Trophoblast cell (in vitro differentiated cells and primary cell): ENCODE results near the gene SRCAP.

Experiments used
- DNase-seq, 2 donors: peaks; one replicate each; pipeline ENCODE4 v3.0.0-alpha.2; 2016
- H2AFZ ChIP-seq: 2 replicates; pipeline ENCODE4 v1.6.1; 2013; ENCODE audit warnings: low read length, moderate library complexity, mild to moderate bottlenecking; ENCODE audit not compliant: insufficient read depth, poor library complexity
- H2AK5ac ChIP-seq: 2 replicates; pipeline ENCODE4 v1.6.1; 2013; ENCODE audit warnings: mild to moderate bottlenecking, low read length
- H2BK120ac ChIP-seq: 2 replicates; pipeline ENCODE4 v1.6.1; 2013; ENCODE audit warnings: low read length, mild to moderate bottlenecking, moderate library complexity; ENCODE audit not compliant: insufficient read depth, poor library complexity
- H2BK12ac ChIP-seq: 2 replicates; pipeline ENCODE4 v1.6.1; 2013; ENCODE audit warnings: mild to moderate bottlenecking, low read length, moderate library complexity
- H2BK5ac ChIP-seq: 2 replicates; pipeline ENCODE4 v1.6.1; 2013; ENCODE audit warnings: low read length, low read depth, moderate library complexity, mild to moderate bottlenecking; ENCODE audit not compliant: poor library complexity
- H3K14ac ChIP-seq: 2 replicates; pipeline ENCODE4 v1.6.1; 2013; ENCODE audit warnings: mild to moderate bottlenecking, low read length
- H3K18ac ChIP-seq: 2 replicates; pipeline ENCODE4 v1.6.1; 2013; ENCODE audit warnings: mild to moderate bottlenecking, low read length
- H3K23ac ChIP-seq: 2 replicates; pipeline ENCODE4 v1.6.1; 2013; ENCODE audit warnings: low read length
- H3K27ac ChIP-seq: 2 replicates; pipeline ENCODE4 v1.5.1; 2013; ENCODE audit warnings: low read depth, mild to moderate bottlenecking, inconsistent platforms, low read length, moderate library complexity
- H3K27me3 ChIP-seq: 2 replicates; pipeline ENCODE4 v1.6.1; 2013; ENCODE audit warnings: inconsistent platforms, mild to moderate bottlenecking, low read length, moderate library complexity; ENCODE audit not compliant: insufficient read depth
- H3K36me3 ChIP-seq, 2 experiments: 1 replicate in 1 of 2; 2 replicates in 1 of 2; pipeline ENCODE4 v1.6.1; 2013; ENCODE audit warnings: low read length in 2 of 2, mild to moderate bottlenecking in 2 of 2, moderate library complexity in 1 of 2; ENCODE audit not compliant: insufficient read depth in 2 of 2, control insufficient read depth in 1 of 2
- H3K4ac ChIP-seq: 2 replicates; pipeline ENCODE4 v1.6.1; 2013; ENCODE audit warnings: low read depth, mild to moderate bottlenecking, low read length, moderate library complexity
- H3K4me1 ChIP-seq, 2 experiments: 1 replicate in 1 of 2; 2 replicates in 1 of 2; pipeline ENCODE4 v1.6.1; 2013; ENCODE audit warnings: low read length in 2 of 2, mild to moderate bottlenecking in 2 of 2, moderate library complexity in 1 of 2; ENCODE audit not compliant: insufficient read depth in 2 of 2, control insufficient read depth in 1 of 2
- H3K4me2 ChIP-seq: 2 replicates; pipeline ENCODE4 v1.6.1; 2013; ENCODE audit warnings: inconsistent platforms, mild to moderate bottlenecking, low read length, moderate library complexity
- H3K4me3 ChIP-seq: 2 replicates; pipeline ENCODE4 v1.5.1; 2013; ENCODE audit warnings: mild to moderate bottlenecking, low read depth, low read length, inconsistent platforms
- H3K79me1 ChIP-seq: one replicate; pipeline ENCODE4 v1.6.1; 2013; ENCODE audit warnings: low read length
- H3K79me2 ChIP-seq: 2 replicates; pipeline ENCODE4 v1.6.1; 2013; ENCODE audit warnings: low read length, mild to moderate bottlenecking; ENCODE audit not compliant: control insufficient read depth, insufficient read depth, poor library complexity
- H3K9ac ChIP-seq: 2 replicates; pipeline ENCODE4 v1.6.1; 2013; ENCODE audit warnings: mild to moderate bottlenecking, low read length
- H3K9me3 ChIP-seq: 2 replicates; pipeline ENCODE4 v1.6.1; 2013; ENCODE audit warnings: low read depth, mild to moderate bottlenecking, control low read depth, inconsistent platforms, low read length; ENCODE audit not compliant: insufficient read depth
- H4K12ac ChIP-seq: 2 replicates; pipeline ENCODE4 v1.6.1; 2013; ENCODE audit warnings: low read depth, mild to moderate bottlenecking, low read length, moderate library complexity
- H4K8ac ChIP-seq: 2 replicates; pipeline ENCODE4 v1.6.1; 2013; ENCODE audit warnings: low read depth, mild to moderate bottlenecking, low read length, moderate library complexity
- H4K91ac ChIP-seq: one replicate; pipeline ENCODE4 v1.6.1; 2013; ENCODE audit warnings: low read depth, mild to moderate bottlenecking, low read length, moderate library complexity
- WGBS: extraction: QIAGEN DNeasy Blood & Tissue Kit; methylation state at CpG from one replicate; pipeline ENCODE4 v1.1.7; 2013; ENCODE audit warnings: missing lambda C conversion rate; ENCODE audit not compliant: insufficient read length, insufficient coverage; ENCODE audit errors: extremely low coverage; 5-methylcytosine and 5-hydroxymethylcytosine counted together

Gene SRCAP

GRCh38 chr16:30779596-30779995 is 80.6 kb downstream of the SRCAP start:
- Histone ChIP-seq H3K9ac (no peak overlapping the region), H3K9me3 (no peaks in the 10 kb centered on the region), H3K79me2 (peaks cover 9% of the 10 kb centered on the region), H2AFZ (no peak overlapping the region), H3K14ac (no peak overlapping the region), H3K27me3 (no peaks in the 10 kb centered on the region), H4K91ac (no peak overlapping the region), H3K4ac (no peak overlapping the region), H3K4me3 (no peak overlapping the region), H3K4me1 (peaks cover 4 to 11% of the 10 kb centered on the region in 2 experiments), H2BK120ac (no peak overlapping the region), H2BK5ac (no peak overlapping the region), H3K27ac (no peak overlapping the region), H4K12ac (no peak overlapping the region), H3K23ac (no peak overlapping the region), H3K4me2 (no peak overlapping the region), H2AK5ac (no peak overlapping the region), H2BK12ac (no peak overlapping the region), H3K18ac (no peak overlapping the region), H3K79me1 (peaks cover 11% of the 10 kb centered on the region), H4K8ac (no peak overlapping the region), H3K36me3 (peaks cover 39 to 40% of the 10 kb centered on the region in 2 experiments)
- WGBS = no CpG with 5 or more reads among the region's 6 CpGs
- no peak for DNase-seq

- no CpG with 5 or more reads among the region's 3 CpGs for WGBS
- DNase-seq = no peak
- Histone ChIP-seq H3K14ac (no peak overlapping the region), H4K91ac (no peak overlapping the region), H3K36me3 (peaks cover 37 to 39% of the 10 kb centered on the region in 2 experiments), H2BK12ac (no peak overlapping the region), H3K79me1 (peaks cover 10% of the 10 kb centered on the region), H3K4ac (no peak overlapping the region), H3K79me2 (peaks cover 9% of the 10 kb centered on the region), H3K4me2 (no peak overlapping the region), H3K27ac (no peak overlapping the region), H3K9me3 (no peaks in the 10 kb centered on the region), H2AFZ (no peak overlapping the region), H4K12ac (no peak overlapping the region), H3K27me3 (no peaks in the 10 kb centered on the region), H3K4me3 (no peak overlapping the region), H3K9ac (no peak overlapping the region), H2BK5ac (no peak overlapping the region), H2BK120ac (no peak overlapping the region), H3K18ac (no peak overlapping the region), H3K4me1 (peaks cover 1 to 7% of the 10 kb centered on the region in 2 experiments), H4K8ac (no peak overlapping the region), H2AK5ac (no peak overlapping the region), H3K23ac (no peak overlapping the region)
Measured at GRCh38 chr16:30780021-30780420, 81.0 kb downstream of the SRCAP start.

GRCh38 chr16:30780549-30780948 is 81.6 kb downstream of the SRCAP start:
- Histone ChIP-seq H2BK120ac (no peak overlapping the region), H3K4me1 (peaks cover 0 to 4% of the 10 kb centered on the region in 2 experiments), H3K4ac (no peak overlapping the region), H3K27ac (no peak overlapping the region), H3K9me3 (no peaks in the 10 kb centered on the region), H2BK12ac (no peak overlapping the region), H3K18ac (no peak overlapping the region), H3K14ac (no peak overlapping the region), H3K27me3 (no peaks in the 10 kb centered on the region), H3K4me3 (no peak overlapping the region), H2AFZ (no peak overlapping the region), H4K8ac (no peak overlapping the region), H3K36me3 (peaks cover 42% of the 10 kb centered on the region in 2 experiments), H3K23ac (no peak overlapping the region), H3K79me2 (peaks cover 5% of the 10 kb centered on the region), H3K4me2 (no peak overlapping the region), H4K91ac (no peak overlapping the region), H3K9ac (no peak overlapping the region), H3K79me1 (peaks cover 6% of the 10 kb centered on the region), H4K12ac (no peak overlapping the region), H2AK5ac (no peak overlapping the region), H2BK5ac (no peak overlapping the region)
- WGBS = no CpG with 5 or more reads among the region's 4 CpGs
- DNase-seq = no peak

GRCh38 chr16:30782486-30783279 is 83.7 kb downstream of the SRCAP start:
- Histone ChIP-seq H3K4me1 (peaks cover 4 to 7% of the 10 kb centered on the region in 2 experiments), H3K4ac (no peak overlapping the region), H2BK12ac (no peak overlapping the region), H2BK120ac (no peak overlapping the region), H3K36me3 (peaks cover 42% of the 10 kb centered on the region in 2 experiments), H3K27me3 (no peaks in the 10 kb centered on the region), H4K8ac (no peak overlapping the region), H3K18ac (no peak overlapping the region), H2BK5ac (no peak overlapping the region), H3K4me3 (no peak overlapping the region), H3K9me3 (no peaks in the 10 kb centered on the region), H4K91ac (no peak overlapping the region), H3K9ac (no peak overlapping the region), H3K79me2 (peaks cover 5% of the 10 kb centered on the region), H3K4me2 (no peak overlapping the region), H2AK5ac (no peak overlapping the region), H3K27ac (no peak overlapping the region), H2AFZ (no peak overlapping the region), H4K12ac (no peak overlapping the region), H3K79me1 (peaks cover 12% of the 10 kb centered on the region), H3K23ac (no peak overlapping the region), H3K14ac (no peak overlapping the region)
- no peak for DNase-seq
- no CpG with 5 or more reads among the region's 63 CpGs for WGBS
